Thyroid gland (tissue), 4 donors: ENCODE results near the gene STAMBPL1. TPM values are rescaled to one million over a fixed set of nuclear protein-coding genes. Genes with fewer than 3 reads are reported as not detected.

Experiments
- DNase-seq, 2 donors: peaks; one replicate each; pipeline ENCODE4 v3.0.0-alpha.2; 2019
- H3K27ac ChIP-seq, 3 donors: fragments of 200-600 bp; sonication (generic); 1 replicate in 2 of 3; 2 replicates in 1 of 3; pipeline ENCODE4 v1.5.1; 2016 to 2019; ENCODE audit warnings: mild to moderate bottlenecking in 1 of 3, moderate library complexity in 1 of 3
- H3K27me3 ChIP-seq: fragments of 200-600 bp; sonication (generic); one replicate; pipeline ENCODE4 v1.5.1; 2019
- H3K36me3 ChIP-seq, 2 donors: fragments of 200-600 bp; sonication (generic); one replicate each; pipeline ENCODE4 v1.5.1; 2016 to 2019
- H3K4me1 ChIP-seq, 2 donors: fragments of 200-600 bp; sonication (generic); one replicate each; pipeline ENCODE4 v1.5.1; 2017 to 2019
- H3K4me3 ChIP-seq, 3 donors: fragments of 200-600 bp; sonication (generic); replicated peaks in 1 of 3; 1 replicate in 2 of 3; 2 replicates in 1 of 3; pipeline ENCODE4 v1.5.1; 2016; ENCODE audit warnings: mild to moderate bottlenecking in 1 of 3
- H3K9me3 ChIP-seq: fragments of 200-600 bp; sonication (generic); one replicate; pipeline ENCODE4 v1.5.1; 2017
- CTCF ChIP-seq, 6 experiments: fragments of 200-600 bp in 3 of 6; fragments of 450-650 bp in 3 of 6; sonication (generic) in 3 of 6; IDR thresholded peaks; one replicate each; pipeline ENCODE4 v1.5.1; 2016 to 2019; ENCODE audit warnings: antibody characterized with exemption in 6 of 6, mild to moderate bottlenecking in 2 of 6, inconsistent platforms in 1 of 6, moderate library complexity in 1 of 6
- POLR2A ChIP-seq, 2 donors: fragments of 450-650 bp; IDR thresholded peaks; one replicate each; pipeline ENCODE4 v1.6.1; 2017; ENCODE audit warnings: antibody characterized with exemption in 2 of 2, mild to moderate bottlenecking in 2 of 2, moderate library complexity in 1 of 2
- WGBS, 2 donors: methylation state at CpG; one replicate each; pipeline ENCODE4 v1.1.5; 2017; 5-methylcytosine and 5-hydroxymethylcytosine counted together
- intact Hi-C: fragments of 100-400 bp; cut with DNase I; formaldehyde crosslinking; loops from one replicate; pipeline ENCODE4 v1.15.1; 2023
- total RNA-seq, 4 donors: library from RNA; depleted of rRNA; stranded (reverse); fragments of >200 nt; gene quantifications; one replicate each; pipeline ENCODE4 v1.2.3, GENCODE V29; 2016

Gene STAMBPL1
- total RNA-seq, 4 donors from 2014 or later, result 0.63 to 6.2 (median 5.7) TPM

DNA sequence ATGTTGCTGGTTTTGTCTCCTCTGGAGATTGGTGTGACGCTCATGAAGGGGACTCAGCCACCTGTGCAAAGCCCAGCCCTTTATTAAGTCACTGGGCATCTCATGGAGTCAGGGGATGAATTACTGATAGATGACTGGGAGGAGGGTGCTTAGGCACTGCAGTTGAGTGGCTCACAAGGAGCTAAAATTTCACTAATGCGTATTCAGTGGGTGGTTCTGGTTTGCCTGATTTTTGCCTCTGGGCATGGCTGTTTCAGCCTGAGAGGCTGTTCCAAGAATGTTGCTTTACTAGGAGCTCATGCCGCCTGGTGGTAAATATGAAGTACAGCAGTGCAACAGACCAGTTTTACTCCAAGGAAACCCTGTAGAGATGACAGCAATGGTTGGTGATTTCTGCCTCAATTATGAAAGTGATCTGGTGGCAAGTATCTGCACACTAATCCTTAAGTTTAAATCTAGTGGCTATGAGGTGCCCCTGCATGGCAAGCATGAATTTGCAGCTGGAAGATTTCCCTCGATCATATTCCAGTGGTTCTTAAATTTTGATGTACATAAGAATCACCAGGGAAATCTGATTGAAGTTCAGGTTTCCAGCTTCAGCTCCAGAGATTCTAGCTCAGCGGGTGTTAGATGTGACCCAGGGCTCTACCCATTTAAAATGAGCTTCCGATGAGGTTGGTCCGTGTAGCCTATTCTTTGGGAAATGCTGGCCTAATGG lies 52.7 kb downstream of the STAMBPL1 start:
- peak overlapping the region; percentile 28 to 52 (median 38) for H3K27ac ChIP-seq
- peaks cover 16 to 26% of the 10 kb centered on the region in 2 donors for H3K4me1 ChIP-seq
- DNase-seq, result peak; percentile 69 to 73
- TF ChIP-seq POLR2A (IDR thresholded peaks at IDR 0.05) (no peak), CTCF (IDR thresholded peaks at IDR 0.05) (peak; percentile 67 to 99 (median 91))
- no peaks in the 10 kb centered on the region for H3K9me3 ChIP-seq
- no peaks in the 10 kb centered on the region for H3K27me3 ChIP-seq
- H3K4me3 ChIP-seq, result no peak overlapping the region
- intact Hi-C loops, result loop anchor here (5.0 kb wide), 1 partner anchor 280 kb away; no protein-coding TSS in a partner anchor
- H3K36me3 ChIP-seq, result no peaks in the 10 kb centered on the region
- 41 to 42% methylated on average over 7 of the region's 7 CpGs for WGBS, 2 donors

DNA sequence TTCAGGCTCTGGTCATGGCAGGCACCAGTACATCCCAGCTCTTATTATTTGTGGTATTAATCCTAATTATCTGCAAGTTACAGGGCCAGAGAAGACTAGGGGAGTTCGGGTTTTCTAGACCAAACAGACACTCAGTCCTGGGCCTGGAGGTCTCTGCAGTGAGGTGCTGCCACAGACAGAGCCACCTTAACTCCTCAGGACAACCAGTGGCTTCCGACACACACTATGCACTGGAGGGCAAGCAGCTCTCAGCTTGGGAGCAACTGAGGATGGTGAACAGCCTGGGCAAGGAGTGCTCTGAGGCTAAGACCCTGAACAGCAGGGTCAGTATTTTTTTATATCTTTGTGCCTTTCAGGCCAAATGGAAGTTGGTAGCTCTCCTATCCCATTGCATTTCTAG lies 53.5 kb downstream of the STAMBPL1 start:
- Histone ChIP-seq H3K9me3 (no peaks in the 10 kb centered on the region), H3K36me3 (no peaks in the 10 kb centered on the region), H3K4me1 (peaks cover 16 to 26% of the 10 kb centered on the region in 2 donors), H3K4me3 (no peak overlapping the region), H3K27ac (no peak overlapping the region), H3K27me3 (no peaks in the 10 kb centered on the region)
- intact Hi-C loops, result loop anchor here (5.0 kb wide), 1 partner anchor 279 kb away; no protein-coding TSS in a partner anchor
- no peak for TF ChIP-seq POLR2A (IDR thresholded peaks at IDR 0.05)
- no peak for TF ChIP-seq CTCF (IDR thresholded peaks at IDR 0.05)
- no peak for DNase-seq
- 91 to 95% methylated on average over 2 of the region's 2 CpGs for WGBS, 2 donors

GRCh38 chr10:88934900-88935672 lies 55.0 kb downstream of the STAMBPL1 start:
- H3K4me3 ChIP-seq, result no peak overlapping the region
- intact Hi-C loops, result loop anchor here (2.0 to 5.0 kb wide), 2 partner anchors 54 to 277 kb away; no protein-coding TSS in a partner anchor
- H3K27me3 ChIP-seq, result no peaks in the 10 kb centered on the region
- H3K27ac ChIP-seq, result peak overlapping the region; percentile 18 to 93 (median 80)
- H3K9me3 ChIP-seq, result no peaks in the 10 kb centered on the region
- H3K4me1 ChIP-seq, result peaks cover 16 to 26% of the 10 kb centered on the region in 2 donors
- no peaks in the 10 kb centered on the region for H3K36me3 ChIP-seq
- DNase-seq, result peak; percentile 85 to 90
- TF ChIP-seq CTCF (IDR thresholded peaks at IDR 0.05), result peak; percentile 48 to 91 (median 76)
- no peak for TF ChIP-seq POLR2A (IDR thresholded peaks at IDR 0.05)
- 35 to 37% methylated on average over 17 of the region's 17 CpGs for WGBS, 2 donors

DNA sequence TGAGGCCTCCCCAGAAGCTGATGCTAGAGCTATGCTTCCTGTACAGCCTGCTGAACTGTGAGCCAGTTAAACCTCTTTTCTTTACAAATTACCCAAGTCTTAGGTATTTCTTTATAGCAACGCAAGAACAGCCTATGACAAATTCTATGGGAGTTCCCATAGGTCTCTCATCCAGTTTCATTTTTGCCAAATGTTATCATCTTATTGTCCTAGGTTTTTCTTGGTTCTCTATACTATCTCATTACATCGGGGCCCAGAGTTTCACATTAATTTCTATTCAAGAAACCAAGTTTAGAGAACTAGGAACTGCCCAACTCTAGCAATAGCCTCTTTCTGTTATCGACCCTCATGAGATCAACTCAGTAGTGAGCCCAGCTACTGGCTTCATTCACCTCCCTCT lies 56.6 kb downstream of the STAMBPL1 start:
- TF ChIP-seq POLR2A (IDR thresholded peaks at IDR 0.05) (no peak), CTCF (IDR thresholded peaks at IDR 0.05) (no peak)
- Histone ChIP-seq H3K4me3 (no peak overlapping the region), H3K27me3 (no peaks in the 10 kb centered on the region), H3K4me1 (peaks cover 16 to 26% of the 10 kb centered on the region in 2 donors), H3K27ac (peak overlapping the region; percentile 58 to 93 (median 80)), H3K36me3 (no peaks in the 10 kb centered on the region), H3K9me3 (no peaks in the 10 kb centered on the region)
- DNase-seq, result no peak
- 65% methylated on average over 3 of the region's 3 CpGs for WGBS, 2 donors
- intact Hi-C loops, result no loop called here
